Measurements from ENCODE around the gene CHAD.

The CHAD gene

DNA sequence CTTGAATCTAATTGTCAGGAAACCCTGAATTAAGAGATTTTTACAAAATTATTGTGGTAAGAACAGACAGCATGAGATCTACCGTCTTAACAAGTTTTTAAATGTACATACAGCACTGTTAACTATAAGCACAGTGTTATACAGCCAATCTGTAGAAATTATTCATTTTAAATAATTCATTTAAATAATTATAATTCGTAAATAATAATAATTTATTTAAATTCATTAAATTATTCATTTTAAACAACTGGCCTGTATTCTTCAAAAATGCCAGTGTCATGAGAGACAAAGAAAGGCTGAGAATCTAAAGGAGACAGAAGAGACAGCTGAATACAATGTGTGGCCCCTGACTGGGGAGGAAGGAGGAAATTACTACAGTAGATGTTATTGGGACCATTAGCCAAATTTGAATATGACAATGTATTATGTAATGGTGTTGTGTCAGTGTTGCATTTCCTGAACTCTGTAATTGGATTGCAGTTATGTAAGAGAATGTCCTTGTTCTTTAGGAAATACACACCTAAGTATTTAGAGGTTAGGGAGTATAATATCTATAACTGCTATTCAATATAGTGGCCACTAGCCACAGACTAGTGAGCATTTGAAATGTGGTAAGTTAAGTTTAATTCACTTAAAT lies 12.3 kb upstream of the CHAD start:
- Histone ChIP-seq H3F3A (ENCODE audit: control insufficient read depth, insufficient read depth) (peaks cover 7% of the 10 kb centered on the region), H3K9me3 (ENCODE audit: control insufficient read depth, insufficient read depth, low read length) (no peaks in the 10 kb centered on the region), H4K20me1 (ENCODE audit: control insufficient read depth, insufficient read depth, low read depth, low read length) (no peaks in the 10 kb centered on the region), H3K4me1 (ENCODE audit: control insufficient read depth, low read length) (peaks cover 27% of the 10 kb centered on the region), H3K4me2 (ENCODE audit: low read length) (peak overlapping the region; percentile 5; the same call in 1 of the 2 replicates), H3K27me3 (ENCODE audit: control insufficient read depth, low read length) (no peaks in the 10 kb centered on the region), H3K9me2 (replicated peaks; ENCODE audit: control insufficient read depth, low read length) (no peaks in the 10 kb centered on the region), H3K4me3 (ENCODE audit: low read length) (no peak overlapping the region), H3K27ac (ENCODE audit: low read depth, low read length) (no peak overlapping the region), H3K79me2 (ENCODE audit: control insufficient read depth, low read length) (peaks cover 13% of the 10 kb centered on the region), H3K36me3 (ENCODE audit: control insufficient read depth, low read length) (peaks cover 30% of the 10 kb centered on the region)
- TF ChIP-seq EZH2phosphoT487 (IDR thresholded peaks at IDR 0.05; ENCODE audit: borderline replicate concordance, low read length) = no peak
- TF ChIP-seq, protein P1, sequence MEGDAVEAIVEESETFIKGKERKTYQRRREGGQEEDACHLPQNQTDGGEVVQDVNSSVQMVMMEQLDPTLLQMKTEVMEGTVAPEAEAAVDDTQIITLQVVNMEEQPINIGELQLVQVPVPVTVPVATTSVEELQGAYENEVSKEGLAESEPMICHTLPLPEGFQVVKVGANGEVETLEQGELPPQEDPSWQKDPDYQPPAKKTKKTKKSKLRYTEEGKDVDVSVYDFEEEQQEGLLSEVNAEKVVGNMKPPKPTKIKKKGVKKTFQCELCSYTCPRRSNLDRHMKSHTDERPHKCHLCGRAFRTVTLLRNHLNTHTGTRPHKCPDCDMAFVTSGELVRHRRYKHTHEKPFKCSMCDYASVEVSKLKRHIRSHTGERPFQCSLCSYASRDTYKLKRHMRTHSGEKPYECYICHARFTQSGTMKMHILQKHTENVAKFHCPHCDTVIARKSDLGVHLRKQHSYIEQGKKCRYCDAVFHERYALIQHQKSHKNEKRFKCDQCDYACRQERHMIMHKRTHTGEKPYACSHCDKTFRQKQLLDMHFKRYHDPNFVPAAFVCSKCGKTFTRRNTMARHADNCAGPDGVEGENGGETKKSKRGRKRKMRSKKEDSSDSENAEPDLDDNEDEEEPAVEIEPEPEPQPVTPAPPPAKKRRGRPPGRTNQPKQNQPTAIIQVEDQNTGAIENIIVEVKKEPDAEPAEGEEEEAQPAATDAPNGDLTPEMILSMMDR (IDR thresholded peaks at IDR 0.05; ENCODE audit: low read depth, low read length, poor library complexity, severe bottlenecking) = no peak

DNA sequence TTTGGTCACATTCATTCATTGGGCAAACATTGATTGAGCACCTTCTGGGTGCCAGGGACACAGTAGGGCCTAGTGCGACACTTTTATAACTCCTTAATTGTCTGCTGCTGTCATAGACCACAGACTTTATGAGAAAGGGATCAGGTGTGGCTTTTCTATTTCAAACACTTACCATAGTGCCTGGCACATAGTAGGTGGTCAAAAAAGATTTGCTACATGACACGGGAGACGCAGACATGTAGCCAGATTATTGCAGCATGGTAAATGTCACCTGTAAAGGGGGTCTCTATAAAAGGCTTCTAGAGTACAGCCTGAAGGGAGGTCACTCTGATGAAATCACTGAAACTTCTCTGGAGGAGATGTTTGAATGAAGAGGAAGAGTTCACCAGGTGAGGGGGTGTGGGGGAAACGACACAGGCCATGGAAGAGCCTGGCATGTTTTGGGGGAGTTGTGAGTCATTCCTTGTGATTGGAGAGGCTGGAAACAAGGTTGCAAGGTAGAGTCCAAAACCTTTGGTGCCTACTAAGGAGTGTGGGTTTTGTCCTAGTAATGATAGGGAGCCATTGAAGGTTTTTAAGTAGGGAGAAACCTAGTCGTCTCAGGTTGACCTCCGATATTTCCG lies 11.6 kb upstream of the CHAD start:
- H3K36me3 ChIP-seq (ENCODE audit: control insufficient read depth, low read length) = peaks cover 27% of the 10 kb centered on the region
- peaks cover 27% of the 10 kb centered on the region for H3K4me1 ChIP-seq (ENCODE audit: control insufficient read depth, low read length)
- peak overlapping the region; percentile 89 for H3K4me3 ChIP-seq (ENCODE audit: low read length)
- H3K79me2 ChIP-seq (ENCODE audit: control insufficient read depth, low read length) = peaks cover 13% of the 10 kb centered on the region
- H3K9me3 ChIP-seq (ENCODE audit: control insufficient read depth, insufficient read depth, low read length) = no peaks in the 10 kb centered on the region
- H3K4me2 ChIP-seq (ENCODE audit: low read length) = peak overlapping the region; percentile 75
- H3K27ac ChIP-seq (ENCODE audit: low read depth, low read length) = no peak overlapping the region
- H3K9me2 ChIP-seq (replicated peaks; ENCODE audit: control insufficient read depth, low read length) = no peaks in the 10 kb centered on the region
- H3K27me3 ChIP-seq (ENCODE audit: control insufficient read depth, low read length) = no peaks in the 10 kb centered on the region
- no peak for TF ChIP-seq EZH2phosphoT487 (IDR thresholded peaks at IDR 0.05; ENCODE audit: borderline replicate concordance, low read length)
- TF ChIP-seq, protein P1 (IDR thresholded peaks at IDR 0.05; ENCODE audit: low read depth, low read length, poor library complexity, severe bottlenecking) = no peak
- H4K20me1 ChIP-seq (ENCODE audit: control insufficient read depth, insufficient read depth, low read depth, low read length) = no peaks in the 10 kb centered on the region
- peaks cover 7% of the 10 kb centered on the region for H3F3A ChIP-seq (ENCODE audit: control insufficient read depth, insufficient read depth)

- peak overlapping the region; percentile 89 for H3K4me3 ChIP-seq (ENCODE audit: low read length)
- H3K4me2 ChIP-seq (ENCODE audit: low read length) = peak overlapping the region; percentile 75
- H3K27me3 ChIP-seq (ENCODE audit: control insufficient read depth, low read length) = 0 out of 2 replicates have a peak, but pooled peaks cover under 1% of the 10 kb centered on the region
- H3K9me2 ChIP-seq (replicated peaks; ENCODE audit: control insufficient read depth, low read length) = no peaks in the 10 kb centered on the region
- H3K4me1 ChIP-seq (ENCODE audit: control insufficient read depth, low read length) = peaks cover 27% of the 10 kb centered on the region
- H3K27ac ChIP-seq (ENCODE audit: low read depth, low read length) = peak overlapping the region; percentile 65
- H3K36me3 ChIP-seq (ENCODE audit: control insufficient read depth, low read length) = peaks cover 24% of the 10 kb centered on the region
- H3F3A ChIP-seq (ENCODE audit: control insufficient read depth, insufficient read depth) = peaks cover 7% of the 10 kb centered on the region
- TF ChIP-seq, protein P1 (IDR thresholded peaks at IDR 0.05; ENCODE audit: low read depth, low read length, poor library complexity, severe bottlenecking) = peak; percentile 56
- no peak for TF ChIP-seq EZH2phosphoT487 (IDR thresholded peaks at IDR 0.05; ENCODE audit: borderline replicate concordance, low read length)
- no peaks in the 10 kb centered on the region for H4K20me1 ChIP-seq (ENCODE audit: control insufficient read depth, insufficient read depth, low read depth, low read length)
- H3K79me2 ChIP-seq (ENCODE audit: control insufficient read depth, low read length) = peaks cover 13% of the 10 kb centered on the region
- no peaks in the 10 kb centered on the region for H3K9me3 ChIP-seq (ENCODE audit: control insufficient read depth, insufficient read depth, low read length)
Measured at GRCh38 chr17:50479522-50480141, 11.0 kb upstream of the CHAD start.

Data from DOHH2 (cell line).